BJ (cell line): ENCODE measurements around the gene NES. TPM values are rescaled to one million over a fixed set of nuclear protein-coding genes. Genes with fewer than 3 reads are reported as not detected.

Experiments
- CTCF ChIA-PET: fragments of 350-600 bp; formaldehyde crosslinking; extraction: SDS; loops from one replicate; lab custom pipeline; 2021; ENCODE audit warnings: antibody characterized with exemption, inconsistent platforms; lab: Yijun Ruan, JAX
- POLR2A ChIA-PET: fragments of 300-600 bp; sonication (Branson Sonifier 250); formaldehyde crosslinking; extraction: SDS; loops from one replicate; lab custom pipeline; 2021; ENCODE audit warnings: antibody characterized with exemption; lab: Charles Lee
- DNase-seq: peaks from one replicate; pipeline ENCODE4 v3.0.0-alpha.2; 2011; ENCODE audit warnings: low read depth
- H3K27me3 ChIP-seq: 2 replicates; pipeline ENCODE4 v1.6.0; 2011; ENCODE audit warnings: low read length; ENCODE audit not compliant: control insufficient read depth, insufficient read depth
- H3K36me3 ChIP-seq: 2 replicates; pipeline ENCODE4 v1.5.1; 2011; ENCODE audit warnings: low read length; ENCODE audit not compliant: control insufficient read depth, insufficient read depth
- H3K4me3 ChIP-seq: 2 replicates; pipeline ENCODE4 v1.5.1; 2011; ENCODE audit warnings: low read depth, mild to moderate bottlenecking, control low read depth, low read length
- CTCF ChIP-seq: IDR thresholded peaks from 2 replicates; pipeline ENCODE4 v1.5.1; 2011; ENCODE audit warnings: low read depth, mild to moderate bottlenecking, control low read depth, inconsistent platforms, low read length, moderate library complexity; ENCODE audit not compliant: insufficient read depth
- polyA plus RNA-seq: library from polyadenylated mRNA; depleted of rRNA; stranded (reverse); fragments of >200 nt; gene quantifications from 2 replicates; pipeline ENCODE4 v1.2.3, GENCODE V29; 2011

NES gene
- polyA plus RNA-seq, 1 experiment: 17.5 TPM

DNA sequence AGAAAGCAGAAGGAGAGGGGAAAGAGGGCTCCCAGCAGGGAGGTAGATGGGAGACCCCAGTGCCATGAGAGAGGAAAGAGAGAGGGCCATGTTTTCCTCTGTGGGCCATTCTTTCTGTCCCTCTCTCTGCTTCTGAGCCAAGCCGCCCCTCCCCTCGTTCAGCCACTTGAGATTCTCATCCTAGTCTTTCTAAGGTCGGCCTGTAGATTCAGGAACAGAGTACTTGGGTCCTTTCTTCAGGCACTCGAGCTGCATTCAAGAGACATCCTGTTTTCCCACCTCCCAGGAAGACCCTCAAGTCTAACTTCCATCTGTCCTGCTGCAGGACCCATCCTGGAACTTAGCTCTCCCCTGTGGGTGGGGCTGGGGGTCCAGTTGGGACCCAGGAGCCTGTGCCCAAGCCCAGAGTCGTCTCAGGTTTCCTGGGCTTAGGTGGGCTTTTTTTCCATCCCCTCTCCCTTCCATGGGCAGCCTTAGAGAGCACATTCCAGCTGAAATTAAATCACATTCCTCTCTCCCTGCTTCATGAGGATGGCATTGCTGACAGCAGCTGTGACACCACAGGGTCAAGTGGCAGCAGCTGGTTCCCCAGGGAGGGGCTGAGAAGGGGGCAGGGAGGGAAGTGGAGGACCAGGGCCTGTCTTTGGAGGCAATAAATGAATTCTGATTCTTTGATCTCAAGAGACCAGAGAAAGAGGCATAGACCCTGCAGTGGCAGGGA lies 13.0 kb downstream of the NES start:
- TF ChIP-seq CTCF: no peak
- ChIA-PET CTCF (interaction anchor here (1.2 to 18.8 kb wide), 4 partner anchors 17 to 63 kb away, joined by 3 to 548 read pairs (median 4); partner anchors contain the start of gene NES), POLR2A (interaction anchor here (0.9 kb wide), 1 partner anchor 13 kb away, joined by 6 read pairs; the partner anchor contains the start of gene NES)
- no peak for DNase-seq
- Histone ChIP-seq H3K36me3 (0 out of 2 replicates have a peak, but pooled peaks cover 1% of the 10 kb centered on the region), H3K4me3 (no peak overlapping the region), H3K27me3 (no peaks in the 10 kb centered on the region)

DNA sequence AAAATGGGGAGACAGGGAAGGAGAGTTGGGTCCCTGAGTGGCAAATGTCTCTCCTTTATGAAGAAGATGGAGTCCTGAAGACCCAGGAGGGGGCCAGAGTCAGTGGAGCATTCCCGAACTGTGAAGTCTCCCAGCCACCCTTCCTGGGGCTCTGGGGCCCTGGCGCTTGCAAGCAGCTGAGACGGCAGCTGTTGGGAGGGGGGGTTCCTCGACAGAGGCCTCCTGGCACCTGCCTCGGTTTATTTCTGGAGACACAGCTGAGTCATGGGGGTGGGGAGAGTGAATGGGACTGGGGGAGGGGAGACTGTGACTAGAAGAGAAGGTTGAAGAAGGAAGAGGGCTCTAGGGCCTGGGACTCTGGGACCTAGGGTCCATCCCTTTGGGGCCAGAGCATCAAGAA lies 14.0 kb downstream of the NES start:
- Histone ChIP-seq H3K36me3 (no peaks in the 10 kb centered on the region), H3K4me3 (no peak overlapping the region), H3K27me3 (no peaks in the 10 kb centered on the region)
- TF ChIP-seq CTCF: no peak
- ChIA-PET CTCF (interaction anchor here (3.3 to 18.8 kb wide), 2 partner anchors 18 to 63 kb away, joined by 30 to 548 read pairs; partner anchors contain the start of genes METTL25B and NES), POLR2A (no interaction called here)
- DNase-seq: no peak

- Histone ChIP-seq H3K36me3 (no peaks in the 10 kb centered on the region), H3K4me3 (no peak overlapping the region), H3K27me3 (no peaks in the 10 kb centered on the region)
- no peak for DNase-seq
- CTCF ChIA-PET: interaction anchor here (2.3 to 18.8 kb wide), 4 partner anchors 18 to 198 kb away, joined by 9 to 548 read pairs (median 144); partner anchors contain the start of genes HAPLN2, METTL25B, NES and NTRK1
- no peak for TF ChIP-seq CTCF
- POLR2A ChIA-PET: interaction anchor here (0.6 to 0.9 kb wide), 2 partner anchors 13 kb away, joined by 4 read pairs; no protein-coding TSS in a partner anchor
These were observed 14.5 kb downstream of the NES start for GRCh38 chr1:156662800-156663055.

- no peak for TF ChIP-seq CTCF
- ChIA-PET POLR2A (interaction anchor here (0.6 to 0.9 kb wide), 2 partner anchors 13 to 14 kb away, joined by 4 read pairs; no protein-coding TSS in a partner anchor), CTCF (interaction anchor here (0.7 to 18.8 kb wide), 6 partner anchors 19 to 240 kb away, joined by 3 to 548 read pairs (median 20); partner anchors contain the start of genes HAPLN2, METTL25B, NES and NTRK1)
- H3K36me3 ChIP-seq: no peaks in the 10 kb centered on the region
- H3K4me3 ChIP-seq: no peak overlapping the region
- DNase-seq: no peak
- H3K27me3 ChIP-seq: peaks cover under 1% of the 10 kb centered on the region; the same call in 1 of the 2 replicates
These were observed 15.0 kb downstream of the NES start for GRCh38 chr1:156662005-156662799.
